Left renal cortex interstitium (tissue), 4 donors: ENCODE measurements around the gene CUX1. TPM values are rescaled to one million over a fixed set of nuclear protein-coding genes. Genes with fewer than 3 reads are reported as not detected.
"Not testable (repeated sequence)": the region's sequence is repeated elsewhere in the genome, so short reads cannot be mapped to it uniquely, and the experiment has no call there.

Experiments
- DNase-seq, 4 donors: peaks; one replicate each; pipeline ENCODE4 v3.0.0-alpha.2; 2013; ENCODE audit warnings: low read depth in 4 of 4, low spot score in 2 of 4, missing footprints in 1 of 4
- polyA plus RNA-seq, 4 donors: library from polyadenylated mRNA; unstranded; fragments of 120-200 nt; gene quantifications; one replicate each; pipeline ENCODE4 v1.2.1, GENCODE V29; 2013; ENCODE audit not compliant: insufficient read length in 4 of 4

CUX1 gene
- polyA plus RNA-seq, 4 donors = 79.2 to 99.7 (median 90.6) TPM

DNA sequence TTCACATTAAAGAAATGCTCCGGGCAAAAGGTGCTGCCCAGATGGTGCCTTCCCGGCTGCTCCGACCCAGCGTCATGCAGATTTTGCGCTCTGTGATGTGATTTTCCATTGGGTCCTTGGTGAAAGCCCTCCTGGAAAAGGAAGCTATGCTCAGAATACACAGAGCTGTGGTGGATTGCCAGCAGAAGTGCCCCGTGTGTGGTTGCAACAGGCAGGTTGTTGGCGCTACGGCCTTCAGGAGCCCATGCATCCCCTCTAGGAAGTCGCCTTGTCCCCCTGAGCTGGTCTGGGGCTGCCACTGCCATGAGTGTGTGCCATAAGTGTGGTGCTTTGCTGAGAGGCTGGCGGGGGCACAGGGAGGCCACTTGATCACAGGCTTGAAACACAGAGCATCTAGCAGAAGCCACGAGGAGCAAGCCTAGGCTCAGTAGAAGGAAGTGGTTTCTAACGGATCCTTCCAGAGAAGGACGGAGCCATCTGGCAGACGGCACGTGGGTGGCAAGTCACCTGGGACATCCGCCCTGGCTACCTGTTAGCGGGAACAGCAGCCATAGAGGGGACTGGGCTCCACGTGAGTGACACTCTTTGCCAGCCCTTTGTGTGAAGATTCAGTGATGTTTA, 210.9 kb downstream of the CUX1 start:
- DNase-seq = no peak

DNA sequence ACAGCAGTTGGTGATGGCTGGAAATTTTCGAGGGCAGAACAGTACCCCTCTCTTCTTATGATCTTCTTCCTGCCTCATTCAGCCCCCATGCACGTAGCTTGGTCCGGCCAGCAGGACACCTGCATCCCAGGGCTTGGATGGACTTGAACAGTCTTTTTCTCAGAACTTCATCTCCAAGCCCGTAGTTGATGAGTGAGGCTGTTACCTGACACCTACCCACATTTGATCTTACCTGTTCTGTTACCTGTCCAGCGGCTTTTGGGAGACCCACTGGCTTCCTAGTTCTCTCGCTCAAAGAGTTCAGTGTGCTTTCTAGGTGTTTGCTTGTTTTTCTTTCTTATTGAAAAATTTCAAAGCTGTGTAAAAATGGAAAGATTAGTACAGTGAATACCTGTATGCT, 212.2 kb downstream of the CUX1 start:
- DNase-seq = no peak

DNA sequence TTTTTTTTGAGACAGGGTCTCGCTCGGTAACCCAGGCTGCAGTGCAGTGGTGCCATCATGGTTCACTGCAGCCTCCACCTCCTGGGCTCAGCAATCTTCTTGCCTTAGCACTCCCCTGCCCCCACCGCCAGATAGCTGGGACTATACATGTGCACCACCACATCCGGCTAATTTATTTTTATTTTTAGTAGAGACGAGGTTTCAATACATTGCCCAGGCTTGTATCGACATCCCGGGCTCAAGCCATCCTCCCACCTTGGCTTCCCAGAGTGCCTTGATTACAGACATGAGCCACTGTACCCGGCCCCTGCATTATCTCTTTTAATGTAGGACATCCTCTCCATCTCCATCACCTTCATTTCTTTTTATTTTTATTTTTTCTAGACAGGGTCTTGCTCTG, 213.3 kb downstream of the CUX1 start:
- no peak for DNase-seq

DNA sequence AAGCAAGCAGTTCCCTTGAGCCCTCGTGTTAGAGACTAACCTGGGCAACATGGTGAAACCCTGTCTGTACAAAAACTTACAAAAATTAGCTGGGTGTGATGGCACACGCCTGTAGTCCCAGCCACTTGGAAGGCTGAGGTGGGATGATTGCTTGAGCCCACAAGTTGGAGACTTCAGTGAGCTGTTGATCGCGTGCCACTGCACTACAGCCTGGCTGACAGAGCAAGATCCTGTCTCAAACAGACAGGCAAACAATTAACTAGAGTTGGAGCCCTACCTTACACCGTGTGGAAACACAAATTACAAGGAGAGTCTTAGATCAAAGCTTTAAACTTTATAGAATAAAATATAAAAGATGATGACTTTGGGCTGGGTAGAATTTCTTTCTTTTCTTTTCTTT, 219.5 kb downstream of the CUX1 start:
- no peak for DNase-seq

DNA sequence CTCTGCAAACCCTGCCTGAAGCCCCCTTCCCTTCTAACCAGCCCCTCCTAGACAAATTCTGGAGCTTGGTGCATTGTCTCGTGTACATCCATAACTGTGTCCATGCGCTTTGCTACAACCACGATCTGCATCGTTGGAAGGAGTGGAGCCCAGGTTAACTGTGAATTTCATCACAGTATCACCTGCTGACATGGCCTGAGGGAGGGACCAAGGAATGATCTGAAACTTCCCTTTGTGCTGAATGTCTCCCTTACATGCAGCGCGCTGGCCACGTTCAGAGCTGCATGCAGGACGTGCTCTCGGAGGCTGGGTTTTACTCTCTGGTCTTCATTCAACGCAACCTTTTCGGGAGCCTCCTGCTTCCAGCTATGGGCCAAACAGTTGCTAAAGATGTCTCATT, 222.3 kb downstream of the CUX1 start:
- DNase-seq = no peak

DNA sequence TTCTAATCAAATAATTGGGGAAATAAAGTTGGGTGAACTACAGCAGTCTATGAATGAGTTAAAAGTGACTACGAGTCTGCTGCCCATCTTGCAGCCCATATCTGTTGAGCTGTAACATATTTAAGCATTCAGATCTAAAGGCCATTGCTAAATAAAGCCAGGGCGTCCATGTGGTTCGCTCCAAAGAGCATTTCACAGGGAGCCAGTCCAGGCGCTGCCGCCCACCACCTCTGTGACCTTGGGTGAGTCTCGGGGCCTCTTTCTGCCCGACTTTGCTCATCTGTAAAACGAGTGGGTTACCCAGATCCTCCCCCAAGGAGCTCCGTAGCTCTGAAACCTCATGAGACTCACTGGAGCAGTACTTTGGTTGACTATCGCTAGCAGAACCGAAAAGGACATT, 223.1 kb downstream of the CUX1 start:
- DNase-seq = no peak

DNA sequence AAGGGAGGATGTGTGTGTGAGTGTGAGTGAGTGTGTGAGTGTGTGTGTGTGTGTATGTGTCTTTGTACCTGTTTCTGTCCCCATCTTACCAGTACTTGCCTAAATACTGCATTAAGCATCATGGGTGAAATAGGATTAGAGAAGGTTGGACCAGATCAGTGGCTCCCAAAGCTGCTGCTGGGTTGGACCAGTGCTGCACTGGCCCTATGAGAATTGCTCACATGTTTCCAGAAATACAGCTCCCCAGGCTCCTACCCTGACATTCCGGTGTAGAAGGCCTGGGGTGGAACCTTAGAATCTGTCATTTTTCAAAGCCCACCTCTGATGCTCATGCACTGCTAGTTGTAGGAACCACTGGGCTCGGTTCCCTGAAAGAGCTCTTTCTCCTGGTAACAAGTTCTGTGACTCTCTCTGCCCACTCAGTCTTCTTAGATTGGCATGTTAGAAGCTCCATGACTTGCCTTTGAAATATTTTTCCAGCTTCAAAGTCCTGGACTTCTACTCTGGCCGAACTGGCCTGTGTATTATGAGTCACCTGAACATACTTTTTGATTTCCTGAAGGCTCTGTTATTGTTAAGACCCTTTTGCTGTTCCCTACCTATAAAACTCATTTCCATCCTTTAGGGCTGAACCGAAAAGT, 224.7 kb downstream of the CUX1 start:
- DNase-seq = no peak

DNA sequence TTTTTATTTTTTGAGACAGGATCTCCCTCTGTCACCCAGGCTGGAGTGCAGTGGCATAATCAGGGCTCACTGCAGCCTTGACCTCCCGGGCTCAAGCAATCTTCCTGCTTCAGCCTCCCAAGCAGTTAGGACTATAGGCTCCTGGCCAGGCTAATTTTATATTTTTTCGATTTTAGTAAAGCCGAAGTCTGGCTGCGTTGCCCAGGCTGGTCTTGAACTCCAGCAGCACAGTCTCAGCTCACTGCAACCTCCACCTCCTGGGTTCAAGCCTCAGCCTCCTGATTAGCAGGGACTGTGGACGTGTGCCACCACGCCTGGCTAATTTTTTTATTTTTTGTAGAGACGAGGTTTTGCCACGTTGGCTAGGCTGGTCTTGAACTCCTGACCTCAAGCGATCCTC, 225.4 kb downstream of the CUX1 start:
- DNase-seq = not testable (repeated sequence)

DNA sequence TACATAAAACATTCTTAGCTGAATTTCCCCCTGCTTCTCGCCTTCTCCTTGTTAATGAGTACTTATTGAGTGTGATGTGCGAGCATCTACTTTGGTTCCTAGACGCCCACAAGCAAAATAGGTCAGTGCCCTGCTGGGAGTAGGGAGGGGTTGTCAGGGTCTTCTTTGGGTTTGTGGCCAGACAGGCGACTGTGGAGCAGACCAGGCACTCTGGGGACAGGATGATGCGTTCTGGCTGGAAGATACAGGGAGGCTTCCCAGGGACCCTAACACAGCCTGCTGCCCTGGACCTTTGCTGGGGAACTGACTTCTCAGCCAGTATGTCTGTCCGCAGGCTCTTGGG, 227.2 kb downstream of the CUX1 start:
- no peak for DNase-seq

DNA sequence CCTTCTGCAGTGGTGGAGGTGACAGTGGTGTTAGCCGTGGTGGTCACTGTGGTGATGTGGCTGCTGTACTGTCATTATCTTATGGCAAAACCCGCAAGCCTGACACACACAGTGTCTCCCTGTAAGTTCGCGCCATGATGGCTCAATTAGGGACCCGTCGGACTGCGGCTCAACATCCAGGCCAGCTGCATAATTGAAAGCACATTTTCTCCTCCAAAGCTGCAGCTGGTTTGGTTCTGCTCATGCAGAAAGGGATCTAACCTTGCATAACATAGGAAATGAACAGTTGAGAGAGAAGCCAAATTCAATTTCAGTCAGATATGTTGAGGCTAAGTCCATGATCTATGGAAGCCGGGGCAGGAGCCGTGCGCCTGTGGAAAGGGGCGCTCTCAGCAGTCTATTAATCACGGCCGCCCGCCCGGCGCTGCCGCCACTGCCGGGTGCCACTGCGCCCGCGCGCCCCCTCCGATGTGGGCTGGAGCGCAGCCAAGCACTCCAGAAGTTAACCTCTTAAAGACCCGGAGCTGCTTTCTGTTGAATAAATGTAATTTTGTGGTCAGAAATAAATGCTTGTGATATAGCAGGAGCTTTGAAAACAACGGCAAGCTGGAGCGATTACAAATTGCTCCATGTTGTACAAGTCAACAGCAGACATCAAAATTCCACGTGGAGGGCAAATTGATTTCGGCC, 227.7 kb downstream of the CUX1 start:
- DNase-seq = peak; percentile 71 to 77 (median 74)

DNA sequence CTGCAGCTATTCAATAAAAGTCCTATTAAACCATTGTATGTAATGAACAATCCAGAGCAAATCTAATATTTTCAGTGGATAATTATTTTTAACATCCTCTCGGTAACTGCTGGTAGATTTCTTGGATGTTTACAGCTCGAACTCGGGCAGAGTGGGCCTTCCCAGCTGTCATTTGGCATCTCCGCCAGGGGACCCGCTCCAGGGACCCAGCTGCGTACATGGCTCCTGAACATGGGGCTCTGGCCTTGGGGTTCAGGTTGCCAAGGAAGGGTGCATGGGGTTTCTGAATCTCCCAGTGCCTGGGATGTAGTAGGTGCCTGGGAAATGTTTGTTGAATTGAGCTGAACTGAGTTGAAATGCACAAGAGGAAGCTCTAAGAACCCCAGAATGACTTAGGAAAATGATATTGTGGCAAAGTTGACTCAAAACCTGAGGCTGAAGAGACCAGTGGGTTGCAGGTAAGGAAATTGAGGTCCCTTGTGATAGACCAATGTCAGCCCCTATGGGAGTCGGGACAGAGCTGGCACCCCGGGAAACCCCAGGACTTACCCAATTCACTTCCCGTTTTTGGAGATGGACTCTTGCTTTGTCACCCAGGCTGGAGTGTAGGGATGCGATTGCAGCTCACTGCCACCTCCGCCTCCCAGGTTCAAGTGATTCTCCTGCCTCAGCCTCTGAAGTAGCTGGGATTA, 228.4 kb downstream of the CUX1 start:
- DNase-seq = no peak

DNA sequence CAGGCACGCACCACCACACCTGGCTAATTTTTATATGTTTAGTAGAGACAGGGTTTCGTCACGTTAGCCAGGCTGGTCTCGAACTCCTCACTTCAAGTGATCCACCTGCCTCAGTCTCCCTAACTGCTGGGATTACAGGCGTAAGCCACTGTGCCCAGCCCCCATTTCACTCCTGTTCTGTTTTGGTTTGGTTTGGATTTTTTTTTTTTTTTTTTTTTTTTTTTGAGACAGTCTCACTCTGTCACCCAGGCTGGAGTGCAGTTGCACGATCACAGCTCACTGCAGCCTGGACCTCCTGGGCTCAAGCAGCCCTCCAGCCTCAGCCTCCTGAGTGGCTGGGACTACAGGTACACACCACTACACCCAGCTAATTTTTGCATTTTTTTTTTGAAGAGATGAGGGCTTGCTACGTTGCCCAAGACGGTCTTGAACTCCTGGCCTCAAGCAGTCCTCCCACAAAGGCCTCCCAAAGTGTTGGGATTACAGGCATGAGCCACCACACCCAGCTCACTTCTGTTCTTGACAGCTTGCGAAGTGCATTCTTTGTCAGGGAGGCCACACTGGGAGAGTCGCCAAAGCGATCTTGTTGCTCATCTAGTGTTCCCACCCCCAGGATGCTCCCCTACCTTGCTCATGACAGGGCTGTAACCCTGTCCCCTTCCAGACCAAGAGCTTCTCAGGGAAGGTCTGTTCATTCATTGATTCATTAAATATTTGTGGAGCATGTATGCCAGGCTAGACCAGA, 229.1 kb downstream of the CUX1 start:
- DNase-seq = no peak

DNA sequence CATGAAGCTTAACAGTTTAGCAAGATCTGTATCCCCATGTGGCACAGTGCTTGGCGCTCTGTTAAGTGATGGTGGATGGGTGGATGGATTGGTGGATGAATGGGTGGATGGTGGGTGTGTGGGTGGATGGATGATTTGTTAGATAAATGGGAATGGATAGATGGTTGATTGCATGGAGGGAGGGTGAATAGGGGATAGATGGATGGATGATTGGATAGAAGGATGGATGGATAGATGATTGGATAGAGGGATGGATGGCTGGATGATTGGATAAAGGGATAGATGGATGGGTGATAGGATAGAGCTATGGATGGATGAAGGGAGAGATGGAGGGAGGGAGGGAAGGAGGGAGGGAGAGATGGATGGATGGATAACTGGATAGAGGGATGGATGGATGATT, 229.7 kb downstream of the CUX1 start:
- DNase-seq = no peak

DNA sequence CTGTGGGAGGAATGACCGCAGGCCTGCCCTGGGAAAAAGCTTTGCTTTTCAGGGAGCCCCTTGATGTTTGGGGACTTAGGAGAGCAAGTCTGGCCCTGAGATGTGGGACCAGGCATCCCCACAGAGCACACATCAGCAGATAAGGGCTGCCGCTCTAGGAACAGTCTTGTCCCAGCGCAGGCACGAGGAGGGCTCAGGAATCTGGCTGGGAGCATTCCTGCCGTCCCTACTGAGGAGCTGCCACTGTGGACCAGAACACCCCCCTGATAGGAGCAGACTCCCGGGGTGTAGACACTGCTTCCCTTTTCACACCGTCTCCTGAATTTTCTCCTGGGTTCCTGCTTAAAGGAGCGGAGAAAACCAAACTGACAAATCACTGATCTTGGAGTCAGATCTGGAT, 232.3 kb downstream of the CUX1 start:
- DNase-seq = no peak

DNA sequence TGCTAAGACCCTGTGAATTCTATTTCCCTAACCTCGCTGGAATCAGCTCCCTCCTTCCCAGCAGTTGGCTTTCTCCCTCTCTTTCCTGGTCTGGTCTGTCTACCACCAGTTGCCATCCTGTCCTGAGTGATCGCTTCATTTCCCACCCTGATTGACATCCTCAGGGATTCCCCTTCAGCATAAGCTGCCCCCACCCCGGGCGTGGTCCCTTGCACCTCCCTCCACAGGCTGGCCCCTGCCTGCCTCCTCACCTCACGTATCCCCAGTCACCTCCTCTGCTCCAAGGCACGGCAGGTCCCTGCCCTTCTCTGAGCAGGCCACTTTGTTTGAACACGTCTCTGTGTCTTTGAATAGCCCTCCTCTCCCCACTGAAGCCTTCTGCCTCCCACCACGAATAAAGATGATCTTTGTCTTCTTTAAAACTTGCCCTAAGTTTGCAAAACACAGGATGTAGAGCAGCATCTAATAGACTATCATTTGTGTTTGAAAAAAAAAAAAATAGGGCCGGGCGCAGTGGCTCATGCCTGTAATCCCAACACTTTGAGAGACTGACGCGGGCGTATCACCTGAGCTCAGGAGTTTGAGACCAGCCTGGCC, 233.5 kb downstream of the CUX1 start:
- no peak for DNase-seq

DNA sequence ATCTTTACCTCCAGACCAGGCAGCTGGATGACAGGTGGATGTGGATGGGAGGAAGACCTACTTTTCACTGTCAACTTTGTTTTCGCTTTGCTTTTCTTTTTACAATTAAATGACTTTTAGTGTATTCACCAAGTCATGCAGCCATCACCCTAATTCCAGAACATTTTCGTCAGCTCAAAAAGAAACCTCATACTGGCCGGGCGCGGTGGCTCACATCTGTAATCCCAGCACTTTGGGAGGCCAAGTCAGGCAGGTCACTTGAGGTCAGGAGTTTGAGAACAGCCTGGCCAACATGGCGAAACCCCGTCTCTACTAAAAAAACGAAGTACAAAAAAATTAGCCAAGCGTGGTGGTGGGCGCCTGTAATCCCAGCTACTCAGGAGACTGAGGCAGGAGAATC, 234.3 kb downstream of the CUX1 start:
- not testable (repeated sequence) for DNase-seq

DNA sequence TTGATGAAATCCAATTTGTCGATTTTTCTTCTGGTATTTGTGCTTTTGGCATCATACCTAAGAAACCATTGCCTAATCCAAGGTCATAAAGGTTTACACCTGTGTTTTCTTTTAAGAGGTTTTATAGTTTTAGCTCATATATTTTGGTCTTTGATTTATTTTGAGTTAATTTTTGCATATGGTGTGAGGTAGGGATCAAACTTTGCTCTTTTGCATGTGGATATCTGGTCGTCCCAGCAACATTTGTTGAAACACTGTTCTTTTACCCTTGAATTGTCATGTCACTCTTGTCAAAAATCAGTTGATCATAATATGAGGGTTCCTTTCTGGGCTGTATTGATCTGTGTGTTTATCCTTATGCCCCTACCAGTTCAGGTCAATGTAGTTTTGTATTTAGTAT, 236.7 kb downstream of the CUX1 start:
- no peak for DNase-seq

DNA sequence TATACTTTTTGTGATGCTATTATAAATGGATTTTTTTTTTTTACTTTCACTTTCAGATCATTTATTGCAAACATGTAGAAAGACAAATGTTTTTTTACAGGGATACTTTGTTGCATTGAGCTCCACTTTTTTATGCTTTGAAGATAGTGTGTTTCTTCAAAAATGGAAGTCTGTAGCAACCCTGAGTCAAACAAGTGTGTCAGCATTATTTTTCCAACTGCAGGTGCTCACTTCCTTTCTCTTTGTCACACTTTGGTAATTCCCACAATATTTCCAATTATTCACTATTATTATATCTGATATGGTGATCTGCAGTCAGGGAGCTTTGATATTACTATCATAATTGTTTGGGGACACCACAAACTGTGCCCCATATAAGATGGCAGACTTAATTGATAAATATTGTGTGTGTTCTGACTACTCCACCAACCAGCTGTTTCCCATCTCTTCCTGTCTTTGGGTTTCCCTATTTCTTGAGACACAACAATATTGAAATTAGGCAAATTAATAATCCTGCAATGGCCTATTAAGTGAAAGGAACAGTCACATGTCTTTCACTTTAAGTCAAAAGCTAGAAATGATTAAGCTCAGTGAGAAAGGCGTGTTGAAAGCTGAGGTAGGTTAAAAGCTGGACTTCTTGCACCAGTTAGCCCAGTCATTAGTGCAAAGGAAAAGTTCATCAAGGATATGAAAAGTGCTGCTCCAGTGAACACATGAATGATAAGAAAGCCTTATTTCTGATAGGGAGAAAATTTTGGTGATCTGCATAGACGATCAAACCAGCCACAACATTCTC, 238.0 kb downstream of the CUX1 start:
- no peak for DNase-seq

DNA sequence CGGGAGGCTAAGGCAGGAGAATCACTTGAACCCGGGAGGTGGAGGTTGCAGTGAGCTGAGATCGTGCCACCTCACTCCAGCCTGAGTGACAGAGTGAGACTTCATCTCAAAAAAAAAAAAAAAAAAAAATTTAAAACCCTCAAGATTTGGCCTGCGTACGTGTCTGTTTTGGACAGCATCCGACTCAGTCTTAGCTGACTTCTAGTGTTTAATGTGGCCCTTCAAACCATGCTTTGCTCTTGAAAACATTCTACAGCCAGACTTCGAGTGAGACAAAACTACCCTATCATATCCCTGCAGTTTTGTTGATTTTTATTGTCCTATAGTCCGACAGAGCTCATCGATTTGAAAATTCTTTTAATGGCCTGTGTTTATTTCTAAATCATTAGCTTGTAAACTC, 242.1 kb downstream of the CUX1 start:
- DNase-seq = no peak
